Neural cell (in vitro differentiated cells): ENCODE data around the gene ACTG2. TPM values are rescaled to one million over a fixed set of nuclear protein-coding genes. Genes with fewer than 3 reads are reported as not detected.

ENCODE experiments used
- H2AFZ ChIP-seq: fragments of 200-600, 300-800 bp; sonication (generic), shearing (Covaris generic); 2 replicates; pipeline ENCODE4 v1.6.0; 2014; ENCODE audit warnings: low read depth, mild to moderate bottlenecking, antibody characterized with exemption, low read length, moderate library complexity
- H3F3A ChIP-seq: fragments of 200-600 bp; shearing (Covaris generic); 2 replicates; pipeline ENCODE4 v1.6.1; 2016; ENCODE audit warnings: mild to moderate bottlenecking, moderate library complexity, mixed read lengths, antibody characterized with exemption, low read length; ENCODE audit not compliant: insufficient read depth, poor library complexity, severe bottlenecking
- H3K27ac ChIP-seq: fragments of 200-600, 300-800 bp; sonication (generic), shearing (Covaris generic); 2 replicates; pipeline ENCODE4 v1.5.1; 2014; ENCODE audit warnings: mild to moderate bottlenecking, low read length, moderate library complexity
- H3K27me3 ChIP-seq: fragments of 300-800, 200-600 bp; sonication (generic), shearing (Covaris generic); 2 replicates; pipeline ENCODE4 v1.6.0; 2014; ENCODE audit warnings: mild to moderate bottlenecking, low read depth, low read length, moderate library complexity; ENCODE audit not compliant: insufficient read depth
- H3K36me3 ChIP-seq: fragments of 300-800, 200-600 bp; sonication (generic), shearing (Covaris generic); 2 replicates; pipeline ENCODE4 v1.5.1; 2014; ENCODE audit warnings: mild to moderate bottlenecking, antibody characterized with exemption, low read length, moderate library complexity; ENCODE audit not compliant: insufficient read depth
- H3K4me2 ChIP-seq: fragments of 300-800, 200-600 bp; sonication (generic), shearing (Covaris generic); 2 replicates; pipeline ENCODE4 v1.6.0; 2014; ENCODE audit warnings: mild to moderate bottlenecking, low read length
- H3K4me3 ChIP-seq: fragments of 300-800, 200-600 bp; sonication (generic), shearing (Covaris generic); 2 replicates; pipeline ENCODE4 v1.5.1; 2014; ENCODE audit warnings: mild to moderate bottlenecking, low read length, moderate library complexity
- H3K79me2 ChIP-seq: fragments of 200-600 bp; shearing (Covaris generic); replicated peaks from 2 replicates; pipeline ENCODE4 v1.6.0; 2014; ENCODE audit warnings: mild to moderate bottlenecking, low read length, moderate library complexity; ENCODE audit not compliant: insufficient read depth
- H3K9ac ChIP-seq: fragments of 300-800, 200-600 bp; sonication (generic), shearing (Covaris generic); 2 replicates; pipeline ENCODE4 v1.6.1; 2016; ENCODE audit warnings: mild to moderate bottlenecking, low read length, mixed read lengths
- H3K9me2 ChIP-seq: fragments of 200-600 bp; shearing (Covaris generic); 2 replicates; pipeline ENCODE4 v1.6.1; 2016; ENCODE audit warnings: mild to moderate bottlenecking, low read length, mixed read lengths; ENCODE audit not compliant: insufficient read depth
- H3K9me3 ChIP-seq: fragments of 200-600, 300-800 bp; sonication (generic), shearing (Covaris generic); 2 replicates; pipeline ENCODE4 v1.6.1; 2016; ENCODE audit warnings: mild to moderate bottlenecking, mixed run types, low read length, moderate library complexity, mixed read lengths
- H4K20me1 ChIP-seq: fragments of 200-600 bp; shearing (Covaris generic); 2 replicates; pipeline ENCODE4 v1.6.1; 2016; ENCODE audit warnings: mild to moderate bottlenecking, mixed run types; ENCODE audit not compliant: insufficient read depth
- EP300 ChIP-seq: fragments of 450-650 bp; conservative IDR thresholded peaks from 2 replicates; pipeline ENCODE4 v1.6.1; 2014; ENCODE audit warnings: antibody characterized with exemption, mild to moderate bottlenecking, moderate library complexity; ENCODE audit not compliant: poor library complexity, severe bottlenecking
- EZH2 ChIP-seq: fragments of 200-600, 300-800 bp; shearing (Covaris generic), sonication (generic); IDR thresholded peaks from 2 replicates; pipeline ENCODE4 v1.6.1; 2014; ENCODE audit warnings: antibody characterized with exemption, low read length, borderline replicate concordance, mild to moderate bottlenecking; ENCODE audit not compliant: insufficient read depth, poor library complexity, severe bottlenecking
- MXI1 ChIP-seq: fragments of 450-650 bp; conservative IDR thresholded peaks from 2 replicates; pipeline ENCODE4 v1.6.1; 2014; ENCODE audit warnings: antibody characterized with exemption, mild to moderate bottlenecking; ENCODE audit not compliant: poor library complexity, severe bottlenecking
- POLR2AphosphoS5 ChIP-seq: IDR thresholded peaks from 2 replicates; pipeline ENCODE4 v1.6.1; 2012
- RAD21 ChIP-seq: fragments of 450-650 bp; conservative IDR thresholded peaks from 2 replicates; pipeline ENCODE4 v1.6.1; 2014; ENCODE audit warnings: antibody characterized with exemption, mild to moderate bottlenecking, moderate library complexity
- SMC3 ChIP-seq: fragments of 450-650 bp; conservative IDR thresholded peaks from 2 replicates; pipeline ENCODE4 v1.6.1; 2014; ENCODE audit warnings: antibody characterized with exemption, mild to moderate bottlenecking, moderate library complexity; ENCODE audit not compliant: poor library complexity
- TAF1 ChIP-seq: IDR thresholded peaks from 2 replicates; pipeline ENCODE4 v1.6.1; 2012; ENCODE audit warnings: low read depth
- polyA plus RNA-seq: library from polyadenylated mRNA; depleted of rRNA; stranded (reverse); fragments of >200 nt; gene quantifications from 2 replicates; pipeline ENCODE4 v1.2.3, GENCODE V29; 2014
- TF ChIP-seq, protein P1 (sequence below): fragments of 450-650 bp; IDR thresholded peaks from 2 replicates; pipeline ENCODE4 v1.5.1; 2014; ENCODE audit warnings: antibody characterized with exemption, mild to moderate bottlenecking, moderate library complexity; ENCODE audit not compliant: poor library complexity, severe bottlenecking
- TF ChIP-seq, protein P2 (sequence below): IDR thresholded peaks from 2 replicates; pipeline ENCODE4 v1.6.1; 2012; ENCODE audit warnings: borderline replicate concordance

ACTG2 gene
- polyA plus RNA-seq, 1 donor from 2014 or later = 0.67 TPM

DNA sequence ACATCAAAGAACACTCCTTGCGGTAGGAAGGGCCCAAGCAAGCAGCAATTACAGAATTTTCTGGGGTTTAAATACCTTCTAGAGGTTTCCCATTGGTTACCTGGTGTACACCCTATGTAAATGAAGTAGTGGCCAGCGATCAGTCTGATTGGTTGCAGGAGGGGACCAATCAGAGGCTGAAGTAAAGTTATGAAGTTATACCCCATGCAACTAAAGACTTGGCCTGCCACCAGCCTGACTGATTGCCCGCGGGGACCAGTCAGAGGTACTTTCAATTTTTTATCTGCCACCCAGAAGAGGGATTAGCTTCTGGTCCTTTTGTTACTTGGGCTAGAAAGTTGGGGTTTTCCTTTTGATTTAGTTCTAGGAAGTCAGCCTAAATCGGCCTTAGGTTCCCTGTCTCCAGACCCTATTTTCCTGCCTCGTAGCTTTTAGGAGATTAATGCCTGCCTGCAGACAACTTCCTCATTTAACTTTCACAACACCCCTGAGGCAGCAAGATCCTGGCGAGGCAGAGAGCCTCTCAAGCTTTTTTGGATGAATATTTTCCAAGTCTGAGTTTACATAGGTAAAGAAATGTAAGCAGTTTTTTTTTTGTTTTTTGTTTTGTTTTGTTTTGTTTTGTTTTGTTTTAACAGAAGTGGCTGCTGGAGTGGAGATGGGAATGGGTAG, 32.4 kb downstream of the ACTG2 start:
- TF ChIP-seq RAD21 (no peak), EZH2 (no peak), EP300 (no peak), SMC3 (no peak)
- TF ChIP-seq, protein P1, sequence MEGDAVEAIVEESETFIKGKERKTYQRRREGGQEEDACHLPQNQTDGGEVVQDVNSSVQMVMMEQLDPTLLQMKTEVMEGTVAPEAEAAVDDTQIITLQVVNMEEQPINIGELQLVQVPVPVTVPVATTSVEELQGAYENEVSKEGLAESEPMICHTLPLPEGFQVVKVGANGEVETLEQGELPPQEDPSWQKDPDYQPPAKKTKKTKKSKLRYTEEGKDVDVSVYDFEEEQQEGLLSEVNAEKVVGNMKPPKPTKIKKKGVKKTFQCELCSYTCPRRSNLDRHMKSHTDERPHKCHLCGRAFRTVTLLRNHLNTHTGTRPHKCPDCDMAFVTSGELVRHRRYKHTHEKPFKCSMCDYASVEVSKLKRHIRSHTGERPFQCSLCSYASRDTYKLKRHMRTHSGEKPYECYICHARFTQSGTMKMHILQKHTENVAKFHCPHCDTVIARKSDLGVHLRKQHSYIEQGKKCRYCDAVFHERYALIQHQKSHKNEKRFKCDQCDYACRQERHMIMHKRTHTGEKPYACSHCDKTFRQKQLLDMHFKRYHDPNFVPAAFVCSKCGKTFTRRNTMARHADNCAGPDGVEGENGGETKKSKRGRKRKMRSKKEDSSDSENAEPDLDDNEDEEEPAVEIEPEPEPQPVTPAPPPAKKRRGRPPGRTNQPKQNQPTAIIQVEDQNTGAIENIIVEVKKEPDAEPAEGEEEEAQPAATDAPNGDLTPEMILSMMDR = no peak
- TF ChIP-seq, protein P2, sequence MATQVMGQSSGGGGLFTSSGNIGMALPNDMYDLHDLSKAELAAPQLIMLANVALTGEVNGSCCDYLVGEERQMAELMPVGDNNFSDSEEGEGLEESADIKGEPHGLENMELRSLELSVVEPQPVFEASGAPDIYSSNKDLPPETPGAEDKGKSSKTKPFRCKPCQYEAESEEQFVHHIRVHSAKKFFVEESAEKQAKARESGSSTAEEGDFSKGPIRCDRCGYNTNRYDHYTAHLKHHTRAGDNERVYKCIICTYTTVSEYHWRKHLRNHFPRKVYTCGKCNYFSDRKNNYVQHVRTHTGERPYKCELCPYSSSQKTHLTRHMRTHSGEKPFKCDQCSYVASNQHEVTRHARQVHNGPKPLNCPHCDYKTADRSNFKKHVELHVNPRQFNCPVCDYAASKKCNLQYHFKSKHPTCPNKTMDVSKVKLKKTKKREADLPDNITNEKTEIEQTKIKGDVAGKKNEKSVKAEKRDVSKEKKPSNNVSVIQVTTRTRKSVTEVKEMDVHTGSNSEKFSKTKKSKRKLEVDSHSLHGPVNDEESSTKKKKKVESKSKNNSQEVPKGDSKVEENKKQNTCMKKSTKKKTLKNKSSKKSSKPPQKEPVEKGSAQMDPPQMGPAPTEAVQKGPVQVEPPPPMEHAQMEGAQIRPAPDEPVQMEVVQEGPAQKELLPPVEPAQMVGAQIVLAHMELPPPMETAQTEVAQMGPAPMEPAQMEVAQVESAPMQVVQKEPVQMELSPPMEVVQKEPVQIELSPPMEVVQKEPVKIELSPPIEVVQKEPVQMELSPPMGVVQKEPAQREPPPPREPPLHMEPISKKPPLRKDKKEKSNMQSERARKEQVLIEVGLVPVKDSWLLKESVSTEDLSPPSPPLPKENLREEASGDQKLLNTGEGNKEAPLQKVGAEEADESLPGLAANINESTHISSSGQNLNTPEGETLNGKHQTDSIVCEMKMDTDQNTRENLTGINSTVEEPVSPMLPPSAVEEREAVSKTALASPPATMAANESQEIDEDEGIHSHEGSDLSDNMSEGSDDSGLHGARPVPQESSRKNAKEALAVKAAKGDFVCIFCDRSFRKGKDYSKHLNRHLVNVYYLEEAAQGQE = no peak
- H3K4me3 ChIP-seq = no peak overlapping the region
- peaks cover 32% of the 10 kb centered on the region for H3K79me2 ChIP-seq
- no peaks in the 10 kb centered on the region for H3K27me3 ChIP-seq
- no peak overlapping the region for H2AFZ ChIP-seq
- no peaks in the 10 kb centered on the region for H3F3A ChIP-seq
- no peaks in the 10 kb centered on the region for H3K36me3 ChIP-seq
- no peaks in the 10 kb centered on the region for H4K20me1 ChIP-seq
- no peaks in the 10 kb centered on the region for H3K9me2 ChIP-seq
- H3K9me3 ChIP-seq = no peaks in the 10 kb centered on the region
- H3K9ac ChIP-seq = no peak overlapping the region
- no peak overlapping the region for H3K27ac ChIP-seq
- no peak overlapping the region for H3K4me2 ChIP-seq

DNA sequence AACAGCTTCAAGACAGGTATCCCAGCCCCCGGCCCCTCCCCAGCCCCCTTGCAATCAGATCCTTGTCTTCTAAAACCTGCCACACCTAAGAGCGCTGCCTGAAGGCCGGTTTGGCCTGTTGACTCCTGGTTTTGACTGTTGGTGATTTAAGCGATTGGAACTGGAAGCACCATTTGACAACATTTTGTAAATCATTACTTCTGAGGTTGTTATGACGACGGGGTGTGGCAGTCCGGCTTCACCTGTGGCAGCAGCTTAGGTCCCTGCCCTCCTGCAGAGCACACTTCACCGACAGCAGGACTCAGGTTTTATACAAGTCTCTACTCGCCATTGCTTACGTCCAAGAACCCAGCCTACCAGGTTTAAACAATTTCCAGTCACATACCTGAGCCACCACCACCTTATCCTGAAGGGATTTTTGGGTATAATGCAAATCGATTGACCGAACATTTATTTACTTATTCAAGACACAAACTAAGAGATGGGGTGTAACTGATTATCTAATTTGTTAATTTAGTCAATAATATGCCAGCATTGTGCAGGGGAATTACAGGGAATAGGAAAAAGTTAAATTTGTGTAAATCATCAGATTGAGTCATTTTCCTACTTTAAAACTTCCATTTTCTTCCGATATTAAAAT, 33.2 kb downstream of the ACTG2 start:
- H3K9me2 ChIP-seq = no peaks in the 10 kb centered on the region
- no peaks in the 10 kb centered on the region for H3F3A ChIP-seq
- H3K36me3 ChIP-seq = no peaks in the 10 kb centered on the region
- H3K4me3 ChIP-seq = peak overlapping the region; percentile 76
- no peaks in the 10 kb centered on the region for H4K20me1 ChIP-seq
- H3K79me2 ChIP-seq = peaks cover 36% of the 10 kb centered on the region
- H3K9ac ChIP-seq = no peak overlapping the region
- H3K4me2 ChIP-seq = peak overlapping the region; percentile 50
- no peaks in the 10 kb centered on the region for H3K9me3 ChIP-seq
- no peaks in the 10 kb centered on the region for H3K27me3 ChIP-seq
- H3K27ac ChIP-seq = no peak overlapping the region
- H2AFZ ChIP-seq = no peak overlapping the region
- TF ChIP-seq EZH2 (no peak), MXI1 (no peak), EP300 (no peak), TAF1 (no peak), RAD21 (no peak), POLR2AphosphoS5 (no peak), SMC3 (no peak)
- TF ChIP-seq, protein P2 = no peak
- TF ChIP-seq, protein P1 = no peak
